GM12878 (cell line): Measurements from ENCODE around the gene TAB2. TPM values are rescaled to one million over a fixed set of nuclear protein-coding genes. Genes with fewer than 3 reads are reported as not detected.

Source experiments
- polyA plus RNA-seq, 11 experiments: library from polyadenylated mRNA; depleted of rRNA in 4 of 11; unstranded in 6 of 11; stranded (reverse) in 5 of 11; fragments of >200 nt; fragmentation: Nextera tagmentation in 4 of 11; fragmentation: Illumina TruSeq in 1 of 11; extraction: Ambion mirVana in 4 of 11; extraction: Trizol in 1 of 11; gene quantifications; 1 replicate in 1 of 11; 2 replicates in 10 of 11; pipeline versions ENCODE4 v1.2.1 to v1.2.3, GENCODE V29; 2011 to 2016; ENCODE audit warnings: inconsistent platforms in 2 of 11, missing spikeins in 2 of 11, low read depth in 1 of 11
- small RNA-seq: library from RNA; depleted of rRNA; stranded (forward); fragments of <200 nt; gene quantifications from one replicate; pipeline ENCODE3, GENCODE V24; 2014
- total RNA-seq, 4 experiments: library from RNA; depleted of rRNA in 3 of 4; stranded (reverse); fragments of >200 nt in 3 of 4; fragmentation: Illumina TruSeq in 1 of 4; extraction: Trizol in 1 of 4; gene quantifications; 2 replicates each; pipeline versions ENCODE4 v1.2.1 to v1.2.3, GENCODE V29; 2013 to 2021

The TAB2 gene
- total and polyA plus RNA-seq, 10 of the 15 experiments (the other 5 are each of a cell fraction or from before 2014, with no cell fraction given) = 8.9 to 66.3 (median 23.0) TPM

Small RNAs within 50 kb of the gene (small RNA-seq; reads per million reads assigned to genes)
- gene RN7SL234P = not detected

Other genes with a start within 250 kb of the TAB2 start
- 2.0 and 3.3 TPM in 2 replicates for gene SUMO4, start 82.5 kb downstream of the TAB2 start, total RNA-seq (2014; rRNA removed)
- gene SUMO4, start 82.5 kb downstream of the TAB2 start, total RNA-seq (2014; rRNA removed; fragmentation: Illumina TruSeq; extraction: Trizol) = 5.3 and 5.6 TPM in 2 replicates
- gene SUMO4, start 82.5 kb downstream of the TAB2 start, total RNA-seq (2021) = 1.6 and 2.1 TPM in 2 replicates
- 1.0 and 1.3 TPM in 2 replicates for gene SUMO4, start 82.5 kb downstream of the TAB2 start, polyA plus RNA-seq (2011; rRNA removed)
- gene SUMO4, start 82.5 kb downstream of the TAB2 start, polyA plus RNA-seq (2014; fragmentation: Illumina TruSeq; extraction: Trizol) = 0.38 and 0.68 TPM in 2 replicates
- gene SUMO4, start 82.5 kb downstream of the TAB2 start, polyA plus RNA-seq (2014; fragmentation: Nextera tagmentation; extraction: Ambion mirVana) = under 1 TPM; 0.07 to 0.69 TPM
- 0.67 TPM in 1 of 2 replicates, not detected in the other for gene SUMO4, start 82.5 kb downstream of the TAB2 start, polyA plus RNA-seq (2014; rRNA removed)
- gene SUMO4, start 82.5 kb downstream of the TAB2 start, polyA plus RNA-seq (2016; fragmentation: Nextera tagmentation; extraction: Ambion mirVana) = 1 to 10 TPM; 1.0 to 2.1 TPM
- gene ZC3H12D, start 167.3 kb downstream of the TAB2 start, total RNA-seq (2014; rRNA removed) = 9.4 and 10.8 TPM in 2 replicates
- 10.2 and 10.3 TPM in 2 replicates for gene ZC3H12D, start 167.3 kb downstream of the TAB2 start, total RNA-seq (2014; rRNA removed; fragmentation: Illumina TruSeq; extraction: Trizol)
- gene ZC3H12D, start 167.3 kb downstream of the TAB2 start, total RNA-seq (2021) = 14.1 and 15.7 TPM in 2 replicates
- gene ZC3H12D, start 167.3 kb downstream of the TAB2 start, polyA plus RNA-seq (2011; rRNA removed) = 28.0 and 29.7 TPM in 2 replicates
- gene ZC3H12D, start 167.3 kb downstream of the TAB2 start, polyA plus RNA-seq (2014; fragmentation: Illumina TruSeq; extraction: Trizol) = 7.0 and 8.2 TPM in 2 replicates
- 1 to 10 TPM; 1.4 to 2.0 TPM for gene ZC3H12D, start 167.3 kb downstream of the TAB2 start, polyA plus RNA-seq (2014; fragmentation: Nextera tagmentation; extraction: Ambion mirVana)
- gene ZC3H12D, start 167.3 kb downstream of the TAB2 start, polyA plus RNA-seq (2014; rRNA removed) = 11.6 and 13.0 TPM in 2 replicates
- gene ZC3H12D, start 167.3 kb downstream of the TAB2 start, polyA plus RNA-seq (2016; fragmentation: Nextera tagmentation; extraction: Ambion mirVana) = 1 to 10 TPM; 2.3 to 2.6 TPM
- 11.9 and 18.0 TPM in 2 replicates for gene PPIL4, start 228.3 kb downstream of the TAB2 start, total RNA-seq (2014; rRNA removed)
- gene PPIL4, start 228.3 kb downstream of the TAB2 start, total RNA-seq (2014; rRNA removed; fragmentation: Illumina TruSeq; extraction: Trizol) = 27.2 and 28.4 TPM in 2 replicates
- 13.1 and 14.7 TPM in 2 replicates for gene PPIL4, start 228.3 kb downstream of the TAB2 start, total RNA-seq (2021)
- gene PPIL4, start 228.3 kb downstream of the TAB2 start, polyA plus RNA-seq (2011; rRNA removed) = 8.0 and 12.9 TPM in 2 replicates
- 25.3 and 34.9 TPM in 2 replicates for gene PPIL4, start 228.3 kb downstream of the TAB2 start, polyA plus RNA-seq (2014; fragmentation: Illumina TruSeq; extraction: Trizol)
- gene PPIL4, start 228.3 kb downstream of the TAB2 start, polyA plus RNA-seq (2014; fragmentation: Nextera tagmentation; extraction: Ambion mirVana) = 10 to 100 TPM; 24.7 to 25.9 TPM
- 8.8 and 12.0 TPM in 2 replicates for gene PPIL4, start 228.3 kb downstream of the TAB2 start, polyA plus RNA-seq (2014; rRNA removed)
- 10 to 100 TPM; 24.0 to 27.6 TPM for gene PPIL4, start 228.3 kb downstream of the TAB2 start, polyA plus RNA-seq (2016; fragmentation: Nextera tagmentation; extraction: Ambion mirVana)
- gene GINM1, start 248.7 kb downstream of the TAB2 start, total RNA-seq (2014; rRNA removed) = 30.8 and 35.4 TPM in 2 replicates
- gene GINM1, start 248.7 kb downstream of the TAB2 start, total RNA-seq (2014; rRNA removed; fragmentation: Illumina TruSeq; extraction: Trizol) = 37.3 and 37.4 TPM in 2 replicates
- gene GINM1, start 248.7 kb downstream of the TAB2 start, total RNA-seq (2021) = 28.7 and 29.3 TPM in 2 replicates
- 21.3 and 31.0 TPM in 2 replicates for gene GINM1, start 248.7 kb downstream of the TAB2 start, polyA plus RNA-seq (2011; rRNA removed)
- 30.8 and 36.1 TPM in 2 replicates for gene GINM1, start 248.7 kb downstream of the TAB2 start, polyA plus RNA-seq (2014; fragmentation: Illumina TruSeq; extraction: Trizol)
- gene GINM1, start 248.7 kb downstream of the TAB2 start, polyA plus RNA-seq (2014; fragmentation: Nextera tagmentation; extraction: Ambion mirVana) = 10 to 100 TPM; 10.6 to 20.3 TPM
- 28.0 and 31.0 TPM in 2 replicates for gene GINM1, start 248.7 kb downstream of the TAB2 start, polyA plus RNA-seq (2014; rRNA removed)
- gene GINM1, start 248.7 kb downstream of the TAB2 start, polyA plus RNA-seq (2016; fragmentation: Nextera tagmentation; extraction: Ambion mirVana) = 10 to 100 TPM; 37.9 to 38.1 TPM